ENCODE data around the gene KLF13. TPM values are rescaled to one million over a fixed set of nuclear protein-coding genes. Genes with fewer than 3 reads are reported as not detected.

The KLF13 gene
- total RNA-seq, 1 donor from 2014 or later = 31.0 TPM

DNA sequence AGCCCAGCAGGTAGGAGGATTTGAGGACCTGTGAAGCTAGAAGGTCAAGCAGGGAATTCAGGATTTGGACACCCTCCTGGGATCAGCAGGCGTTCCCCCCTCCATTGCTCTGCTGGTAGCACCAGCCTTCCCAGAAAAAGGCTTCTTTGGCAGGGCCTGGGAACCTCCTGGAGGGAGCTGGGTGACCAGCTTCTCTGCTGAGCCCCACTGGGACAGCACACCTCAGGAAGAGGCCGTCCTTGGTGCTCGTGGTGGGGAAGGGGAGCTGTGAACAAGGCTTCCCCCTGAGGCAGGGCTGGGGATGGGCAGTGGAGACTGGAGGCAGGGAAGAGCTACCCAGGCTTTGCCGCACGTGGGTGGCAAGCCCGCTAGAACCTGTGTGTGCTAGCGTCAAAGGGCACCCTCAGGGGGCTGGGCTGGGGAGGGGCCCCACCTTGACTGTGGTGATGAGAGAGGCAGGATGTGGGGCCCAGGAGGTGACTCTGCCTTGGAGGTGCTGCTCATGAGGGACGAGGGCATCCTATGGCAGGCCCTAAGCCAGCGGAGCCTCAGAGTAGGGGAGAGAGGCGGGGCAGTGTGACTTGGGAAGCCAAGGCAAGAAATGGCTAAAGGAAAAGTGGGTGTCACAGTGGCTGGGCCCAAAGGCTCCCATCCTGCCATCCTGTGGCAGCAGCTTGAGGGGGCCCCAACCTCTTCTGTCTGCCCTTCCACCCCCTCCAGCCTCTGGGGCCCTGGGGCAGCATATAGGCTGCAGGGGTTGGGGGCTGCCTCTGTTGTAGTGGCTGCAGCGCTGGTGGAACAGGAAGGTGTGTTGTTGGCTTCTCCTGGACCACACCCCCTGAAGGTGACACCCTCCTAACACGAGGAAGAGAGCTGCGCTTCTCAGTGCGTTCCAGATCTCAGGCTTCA, 20.7 kb downstream of the KLF13 start:
- Mint-ChIP-seq H3K27me3 (ENCODE audit: low read depth, unreplicated experiment) (no peaks in the 10 kb centered on the region), H3K9me3 (ENCODE audit: unreplicated experiment) (no peaks in the 10 kb centered on the region), H3K4me1 (ENCODE audit: low read depth, unreplicated experiment) (peaks cover 3% of the 10 kb centered on the region), H3K4me3 (ENCODE audit: unreplicated experiment) (no peak overlapping the region), H3K36me3 (ENCODE audit: low read depth, unreplicated experiment) (peaks cover 3% of the 10 kb centered on the region), H3K27ac (ENCODE audit: unreplicated experiment) (no peak overlapping the region)
- Histone ChIP-seq H3K9ac (ENCODE audit: low read length) (no peak overlapping the region), H3K27ac (ENCODE audit: low read depth, low read length) (no peak overlapping the region), H3K4me3 (ENCODE audit: insufficient read depth, low read depth, low read length) (no peak overlapping the region), H3K79me2 (ENCODE audit: insufficient read depth, low read length) (peaks cover 91% of the 10 kb centered on the region), H3K4me2 (ENCODE audit: low read length) (no peak overlapping the region), H3K27me3 (ENCODE audit: insufficient read depth, low read length) (no peaks in the 10 kb centered on the region), H3K4me1 (ENCODE audit: insufficient read depth, low read length) (peaks cover 7% of the 10 kb centered on the region), H3K36me3 (ENCODE audit: insufficient read depth, low read length) (no peaks in the 10 kb centered on the region), H3K9me3 (ENCODE audit: insufficient read depth, low read depth, low read length) (no peaks in the 10 kb centered on the region), H2AFZ (ENCODE audit: low read depth, low read length) (no peak overlapping the region), H4K20me1 (ENCODE audit: insufficient read depth, low read length) (peaks cover 100% of the 10 kb centered on the region)
- no peak for DNase-seq (ENCODE audit: low read depth)
- FAIRE-seq = no peak
- TF ChIP-seq, protein P1, sequence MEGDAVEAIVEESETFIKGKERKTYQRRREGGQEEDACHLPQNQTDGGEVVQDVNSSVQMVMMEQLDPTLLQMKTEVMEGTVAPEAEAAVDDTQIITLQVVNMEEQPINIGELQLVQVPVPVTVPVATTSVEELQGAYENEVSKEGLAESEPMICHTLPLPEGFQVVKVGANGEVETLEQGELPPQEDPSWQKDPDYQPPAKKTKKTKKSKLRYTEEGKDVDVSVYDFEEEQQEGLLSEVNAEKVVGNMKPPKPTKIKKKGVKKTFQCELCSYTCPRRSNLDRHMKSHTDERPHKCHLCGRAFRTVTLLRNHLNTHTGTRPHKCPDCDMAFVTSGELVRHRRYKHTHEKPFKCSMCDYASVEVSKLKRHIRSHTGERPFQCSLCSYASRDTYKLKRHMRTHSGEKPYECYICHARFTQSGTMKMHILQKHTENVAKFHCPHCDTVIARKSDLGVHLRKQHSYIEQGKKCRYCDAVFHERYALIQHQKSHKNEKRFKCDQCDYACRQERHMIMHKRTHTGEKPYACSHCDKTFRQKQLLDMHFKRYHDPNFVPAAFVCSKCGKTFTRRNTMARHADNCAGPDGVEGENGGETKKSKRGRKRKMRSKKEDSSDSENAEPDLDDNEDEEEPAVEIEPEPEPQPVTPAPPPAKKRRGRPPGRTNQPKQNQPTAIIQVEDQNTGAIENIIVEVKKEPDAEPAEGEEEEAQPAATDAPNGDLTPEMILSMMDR (IDR thresholded peaks at IDR 0.05; ENCODE audit: insufficient read depth, low read depth, low read length) = no peak
- TF ChIP-seq EZH2 (IDR thresholded peaks at IDR 0.05; ENCODE audit: insufficient read depth, low read length) = no peak

DNA sequence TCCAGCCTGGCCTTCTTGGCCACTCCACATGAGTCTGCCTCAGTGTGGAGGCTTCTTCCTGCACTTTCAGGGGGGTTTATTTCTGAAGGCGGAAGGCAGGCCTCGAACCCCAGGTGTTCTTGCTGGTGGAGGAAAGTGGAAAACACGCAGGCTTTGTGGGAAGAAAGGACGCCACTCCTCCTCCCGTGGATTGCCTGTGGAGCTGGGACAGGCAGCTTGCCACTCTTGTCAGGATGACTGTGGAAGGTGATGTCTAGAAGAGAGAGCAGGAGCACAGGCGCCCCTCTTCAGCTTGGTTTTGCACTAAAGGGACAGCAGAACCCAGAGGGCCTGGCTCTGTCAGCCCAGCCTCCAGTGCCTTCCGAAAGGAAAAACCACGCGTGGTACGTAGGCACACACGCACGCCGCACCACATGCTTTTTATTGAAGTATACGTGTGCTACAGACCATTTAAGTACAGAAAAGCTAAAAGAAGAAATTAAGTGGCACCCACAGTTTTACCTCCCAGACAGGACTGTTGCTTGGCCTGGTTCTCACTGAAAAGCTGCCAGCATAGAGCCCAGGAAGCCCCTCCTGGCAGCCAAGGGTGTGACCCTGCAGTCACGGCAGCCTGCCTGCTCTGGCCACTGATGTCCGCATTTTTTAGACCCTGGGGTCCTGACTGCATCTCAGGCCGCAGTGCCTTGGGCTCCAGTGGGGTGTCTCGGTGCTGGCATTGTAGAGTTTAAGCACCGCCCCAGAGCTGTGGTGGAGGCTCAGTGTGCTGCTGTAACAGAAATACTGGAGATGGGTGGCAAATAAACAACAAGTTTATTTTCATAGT, 21.6 kb downstream of the KLF13 start:
- Mint-ChIP-seq H3K9me3 (ENCODE audit: unreplicated experiment) (no peaks in the 10 kb centered on the region), H3K27ac (ENCODE audit: unreplicated experiment) (no peak overlapping the region), H3K4me3 (ENCODE audit: unreplicated experiment) (no peak overlapping the region), H3K27me3 (ENCODE audit: low read depth, unreplicated experiment) (no peaks in the 10 kb centered on the region), H3K4me1 (ENCODE audit: low read depth, unreplicated experiment) (peaks cover 10% of the 10 kb centered on the region), H3K36me3 (ENCODE audit: low read depth, unreplicated experiment) (peaks cover 3% of the 10 kb centered on the region)
- Histone ChIP-seq H3K36me3 (ENCODE audit: insufficient read depth, low read length) (no peaks in the 10 kb centered on the region), H4K20me1 (ENCODE audit: insufficient read depth, low read length) (peaks cover 100% of the 10 kb centered on the region), H2AFZ (ENCODE audit: low read depth, low read length) (no peak overlapping the region), H3K9me3 (ENCODE audit: insufficient read depth, low read depth, low read length) (no peaks in the 10 kb centered on the region), H3K4me3 (ENCODE audit: insufficient read depth, low read depth, low read length) (no peak overlapping the region), H3K27me3 (ENCODE audit: insufficient read depth, low read length) (no peaks in the 10 kb centered on the region), H3K4me1 (ENCODE audit: insufficient read depth, low read length) (peaks cover 12% of the 10 kb centered on the region), H3K27ac (ENCODE audit: low read depth, low read length) (no peak overlapping the region), H3K4me2 (ENCODE audit: low read length) (no peak overlapping the region), H3K79me2 (ENCODE audit: insufficient read depth, low read length) (peaks cover 91% of the 10 kb centered on the region), H3K9ac (ENCODE audit: low read length) (no peak overlapping the region)
- no peak for TF ChIP-seq EZH2 (IDR thresholded peaks at IDR 0.05; ENCODE audit: insufficient read depth, low read length)
- TF ChIP-seq, protein P1 (IDR thresholded peaks at IDR 0.05; ENCODE audit: insufficient read depth, low read depth, low read length) = no peak
- FAIRE-seq (no peak), DNase-seq (ENCODE audit: low read depth) (no peak)

Data from astrocyte (in vitro differentiated cells and primary cell).